Gastrocnemius medialis (tissue), 4 donors: Measurements from ENCODE around the gene CFAP210. TPM values are rescaled to one million over a fixed set of nuclear protein-coding genes. Genes with fewer than 3 reads are reported as not detected.

Source experiments
- ATAC-seq, 2 donors: fragments of 150-250 bp; one replicate each; pipeline ENCODE4 v1.9.1; 2016
- DNase-seq, 2 donors: peaks; one replicate each; pipeline ENCODE4 v3.0.0-alpha.2; 2019
- H3K27ac ChIP-seq, 4 donors: fragments of 200-600 bp; sonication (generic); 1 replicate in 1 of 4; 2 replicates in 3 of 4; pipeline ENCODE4 v1.5.1; 2016 to 2018; ENCODE audit warnings: mild to moderate bottlenecking in 2 of 4, moderate library complexity in 1 of 4
- H3K27me3 ChIP-seq, 3 donors: fragments of 200-600 bp; sonication (generic) in 2 of 3; 1 replicate in 1 of 3; 2 replicates in 2 of 3; pipeline versions ENCODE4 v1.5.1 to v1.6.0; 2016 to 2019; ENCODE audit warnings: mild to moderate bottlenecking in 1 of 3, moderate library complexity in 1 of 3
- H3K36me3 ChIP-seq, 2 donors: fragments of 200-600 bp; sonication (generic) in 1 of 2; one replicate each; pipeline ENCODE4 v1.5.1; 2017 to 2018
- H3K4me1 ChIP-seq, 2 donors: fragments of 200-600 bp; sonication (generic) in 1 of 2; one replicate each; pipeline ENCODE4 v1.5.1; 2016 to 2017; ENCODE audit warnings: mild to moderate bottlenecking in 2 of 2
- H3K4me3 ChIP-seq, 4 donors: fragments of 200-600 bp; sonication (generic) in 3 of 4; 1 replicate in 1 of 4; 2 replicates in 3 of 4; pipeline ENCODE4 v1.5.1; 2016 to 2019; ENCODE audit warnings: mild to moderate bottlenecking in 2 of 4
- H3K9me3 ChIP-seq, 3 donors: fragments of 200-600 bp; sonication (generic) in 2 of 3; 1 replicate in 1 of 3; 2 replicates in 2 of 3; pipeline ENCODE4 v1.5.1; 2016 to 2019
- POLR2A ChIP-seq, 2 donors: fragments of 450-650 bp; IDR thresholded peaks; one replicate each; pipeline ENCODE4 v1.6.1; 2017; ENCODE audit warnings: antibody characterized with exemption in 2 of 2, mild to moderate bottlenecking in 2 of 2, moderate library complexity in 2 of 2
- in situ Hi-C, 4 donors: fragments of 200-750 bp; cut with MboI; loops; one replicate each; pipeline versions ENCODE4 v1.15.0 to v1.8.0; 2017; ENCODE audit warnings: low sequenced_read_pairs in 4 of 4
- intact Hi-C: fragments of 100-400 bp; cut with DNase I; formaldehyde crosslinking; loops from one replicate; pipeline ENCODE4 v1.15.1; 2023; ENCODE audit warnings: low total_unique reads
- total RNA-seq, 4 donors: library from RNA; depleted of rRNA; stranded (reverse); fragments of >200 nt; gene quantifications; one replicate each; pipeline versions ENCODE4 v1.1.0 to v1.2.3, GENCODE V29; 2016
- TF ChIP-seq, protein P1 (sequence below), 5 experiments: fragments of 450-650 bp in 3 of 5; fragments of 200-600 bp in 2 of 5; sonication (generic) in 2 of 5; IDR thresholded peaks in 4 of 5; conservative IDR thresholded peaks in 1 of 5; 1 replicate in 4 of 5; 2 replicates in 1 of 5; pipeline ENCODE4 v1.5.1; 2016 to 2019; ENCODE audit warnings: antibody characterized with exemption in 5 of 5, mild to moderate bottlenecking in 3 of 5, moderate library complexity in 3 of 5

The CFAP210 gene
- total RNA-seq, 4 donors from 2014 or later: not detected

DNA sequence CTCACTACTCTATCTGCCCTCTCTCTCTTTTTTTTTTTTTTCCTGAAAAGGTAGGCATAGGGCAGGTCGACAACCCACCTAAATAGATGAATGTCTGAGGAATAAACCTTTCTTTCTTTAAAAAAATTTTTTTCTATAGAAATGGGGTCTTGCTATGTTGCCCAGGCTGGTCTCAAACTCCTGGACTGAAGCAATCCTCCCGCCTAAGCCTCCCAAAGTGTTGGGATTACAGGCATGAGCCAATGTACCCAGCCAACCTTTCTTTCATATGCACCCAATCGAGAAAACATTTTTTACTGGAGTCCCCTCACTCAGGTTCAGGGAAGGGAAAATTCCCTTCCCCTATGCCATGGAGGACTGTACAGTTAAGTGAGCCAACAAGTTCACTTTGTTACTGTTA, 31.0 kb downstream of the CFAP210 start:
- Histone ChIP-seq H3K4me3 (no peak overlapping the region), H3K27ac (no peak overlapping the region), H3K36me3 (no peaks in the 10 kb centered on the region), H3K27me3 (no peaks in the 10 kb centered on the region), H3K4me1 (no peaks in the 10 kb centered on the region), H3K9me3 (no peaks in the 10 kb centered on the region)
- in situ Hi-C loops: no loop called here
- TF ChIP-seq POLR2A (IDR thresholded peaks at IDR 0.05): no peak
- TF ChIP-seq, protein P1, sequence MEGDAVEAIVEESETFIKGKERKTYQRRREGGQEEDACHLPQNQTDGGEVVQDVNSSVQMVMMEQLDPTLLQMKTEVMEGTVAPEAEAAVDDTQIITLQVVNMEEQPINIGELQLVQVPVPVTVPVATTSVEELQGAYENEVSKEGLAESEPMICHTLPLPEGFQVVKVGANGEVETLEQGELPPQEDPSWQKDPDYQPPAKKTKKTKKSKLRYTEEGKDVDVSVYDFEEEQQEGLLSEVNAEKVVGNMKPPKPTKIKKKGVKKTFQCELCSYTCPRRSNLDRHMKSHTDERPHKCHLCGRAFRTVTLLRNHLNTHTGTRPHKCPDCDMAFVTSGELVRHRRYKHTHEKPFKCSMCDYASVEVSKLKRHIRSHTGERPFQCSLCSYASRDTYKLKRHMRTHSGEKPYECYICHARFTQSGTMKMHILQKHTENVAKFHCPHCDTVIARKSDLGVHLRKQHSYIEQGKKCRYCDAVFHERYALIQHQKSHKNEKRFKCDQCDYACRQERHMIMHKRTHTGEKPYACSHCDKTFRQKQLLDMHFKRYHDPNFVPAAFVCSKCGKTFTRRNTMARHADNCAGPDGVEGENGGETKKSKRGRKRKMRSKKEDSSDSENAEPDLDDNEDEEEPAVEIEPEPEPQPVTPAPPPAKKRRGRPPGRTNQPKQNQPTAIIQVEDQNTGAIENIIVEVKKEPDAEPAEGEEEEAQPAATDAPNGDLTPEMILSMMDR (IDR thresholded peaks at IDR 0.05 in 4 of 5, conservative IDR thresholded peaks at IDR 0.05 in 1 of 5): no peak
- intact Hi-C loops: no loop called here
- no peak for DNase-seq
- no peak for ATAC-seq

DNA sequence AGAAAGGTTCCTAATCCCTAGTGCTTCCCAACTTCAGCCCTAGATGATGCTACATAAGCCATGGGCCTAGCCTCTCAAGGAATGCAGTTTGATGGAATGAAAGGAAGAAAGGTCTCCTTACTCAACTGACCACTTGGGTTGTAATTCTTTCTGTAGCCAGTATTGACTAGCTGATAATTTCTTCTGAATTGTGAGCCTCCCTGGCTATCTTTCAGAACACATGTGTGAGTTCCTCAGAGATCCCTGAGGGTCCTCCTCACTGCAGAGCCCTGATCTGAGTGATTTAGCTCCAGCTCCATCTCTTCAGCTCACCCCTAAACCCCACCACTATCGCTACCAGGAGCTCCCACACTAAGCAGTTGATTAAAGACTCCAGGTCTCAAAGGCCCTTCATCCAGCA, 31.5 kb downstream of the CFAP210 start:
- DNase-seq (no peak), ATAC-seq (no peak)
- Histone ChIP-seq H3K27ac (no peak overlapping the region), H3K36me3 (no peaks in the 10 kb centered on the region), H3K27me3 (no peaks in the 10 kb centered on the region), H3K4me1 (no peaks in the 10 kb centered on the region), H3K9me3 (no peaks in the 10 kb centered on the region), H3K4me3 (no peak overlapping the region)
- intact Hi-C loops: no loop called here
- in situ Hi-C loops: no loop called here
- TF ChIP-seq, protein P1 (IDR thresholded peaks at IDR 0.05 in 4 of 5, conservative IDR thresholded peaks at IDR 0.05 in 1 of 5): no peak
- no peak for TF ChIP-seq POLR2A (IDR thresholded peaks at IDR 0.05)

DNA sequence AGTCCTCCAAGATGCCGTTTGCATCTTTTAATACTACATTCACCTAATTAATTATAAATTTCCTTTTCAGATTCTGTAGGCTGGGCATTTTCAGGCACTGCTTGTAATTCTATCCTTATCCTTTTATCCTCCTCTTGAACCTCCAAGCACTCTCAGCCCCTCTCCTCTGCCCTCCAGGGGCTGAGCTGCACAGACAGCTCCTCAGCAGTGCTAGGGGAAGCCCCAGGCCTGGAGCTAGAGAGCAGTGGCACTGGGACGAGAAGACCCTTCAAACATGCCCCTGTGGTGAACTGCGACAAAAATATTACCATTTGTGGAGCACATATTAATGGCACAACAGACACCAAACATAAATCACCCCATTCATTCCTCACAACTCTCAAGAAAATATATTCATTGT, 32.9 kb downstream of the CFAP210 start:
- TF ChIP-seq POLR2A (IDR thresholded peaks at IDR 0.05): no peak
- TF ChIP-seq, protein P1 (IDR thresholded peaks at IDR 0.05 in 4 of 5, conservative IDR thresholded peaks at IDR 0.05 in 1 of 5): no peak
- H3K4me3 ChIP-seq: no peak overlapping the region
- intact Hi-C loops (no loop called here), in situ Hi-C loops (no loop called here)
- no peak overlapping the region for H3K27ac ChIP-seq
- DNase-seq (no peak), ATAC-seq (no peak)
- no peaks in the 10 kb centered on the region for H3K9me3 ChIP-seq
- H3K36me3 ChIP-seq: no peaks in the 10 kb centered on the region
- no peaks in the 10 kb centered on the region for H3K27me3 ChIP-seq
- H3K4me1 ChIP-seq: no peaks in the 10 kb centered on the region

DNA sequence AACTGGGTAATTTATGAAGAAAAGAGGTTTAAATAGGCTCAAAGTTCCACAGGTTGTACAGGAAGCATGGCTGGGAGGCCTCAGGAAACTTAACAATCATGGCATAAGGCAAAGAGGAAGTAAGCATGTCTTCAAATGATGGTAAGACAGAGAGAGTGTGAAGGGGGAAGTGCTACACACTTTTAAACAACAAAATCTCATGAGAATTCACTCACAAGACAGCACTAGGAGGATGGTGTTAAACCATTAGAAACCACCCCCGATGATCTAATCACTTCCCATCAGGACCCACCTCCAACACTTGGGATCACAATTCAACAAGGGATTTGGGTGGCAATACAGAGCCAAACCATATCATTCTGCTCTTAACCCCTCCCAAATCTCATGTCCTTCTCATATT, 34.9 kb downstream of the CFAP210 start:
- H3K9me3 ChIP-seq: no peaks in the 10 kb centered on the region
- H3K27ac ChIP-seq: no peak overlapping the region
- TF ChIP-seq, protein P1 (IDR thresholded peaks at IDR 0.05 in 4 of 5, conservative IDR thresholded peaks at IDR 0.05 in 1 of 5): no peak
- no peak for DNase-seq
- H3K36me3 ChIP-seq: no peaks in the 10 kb centered on the region
- H3K4me1 ChIP-seq: no peaks in the 10 kb centered on the region
- no peak overlapping the region for H3K4me3 ChIP-seq
- intact Hi-C loops: no loop called here
- peaks cover 0 to 3% (median 0%) of the 10 kb centered on the region in 3 donors for H3K27me3 ChIP-seq
- no peak for ATAC-seq
- in situ Hi-C loops: no loop called here

DNA sequence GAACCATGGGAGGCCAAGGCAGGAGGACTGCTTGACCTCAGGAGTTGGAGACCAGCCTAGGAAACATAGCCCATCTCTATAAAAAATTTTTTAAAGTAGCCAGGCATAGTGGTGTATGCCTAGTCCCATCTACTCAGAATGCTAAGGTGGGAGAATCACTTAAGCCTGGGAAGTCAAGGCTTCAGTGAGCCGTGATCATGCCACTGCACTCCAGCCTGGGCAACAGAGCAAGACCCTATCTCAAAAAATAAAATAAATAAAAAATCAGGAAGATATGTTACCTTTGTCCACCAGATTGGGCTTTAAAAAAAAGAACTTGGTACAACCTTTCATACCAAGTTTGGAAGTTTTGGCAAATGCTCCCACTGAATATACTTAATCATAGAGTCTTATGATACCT, 35.3 kb downstream of the CFAP210 start:
- intact Hi-C loops: no loop called here
- no peak for ATAC-seq
- H3K27ac ChIP-seq: no peak overlapping the region

More for the DNA sequence above, 35.3 kb downstream of the CFAP210 start:
- Histone ChIP-seq H3K4me3 (no peak overlapping the region), H3K36me3 (no peaks in the 10 kb centered on the region), H3K27me3 (peaks cover 0 to 3% (median 0%) of the 10 kb centered on the region in 3 donors), H3K4me1 (no peaks in the 10 kb centered on the region), H3K9me3 (no peaks in the 10 kb centered on the region)
- DNase-seq: no peak
- in situ Hi-C loops: no loop called here
- no peak for TF ChIP-seq POLR2A (IDR thresholded peaks at IDR 0.05)
- TF ChIP-seq, protein P1 (IDR thresholded peaks at IDR 0.05 in 4 of 5, conservative IDR thresholded peaks at IDR 0.05 in 1 of 5): no peak
